Glutamatergic neuron (in vitro differentiated cells): ENCODE data around the gene PIP5K1C. TPM values are rescaled to one million over a fixed set of nuclear protein-coding genes. Genes with fewer than 3 reads are reported as not detected.
A peak's percentile ranks its signal among the peaks of the same experiment; 100 is the strongest.

Experiments
- DNase-seq: peaks from one replicate; pipeline ENCODE4 v3.0.0; 2022
- H3K27ac Mint-ChIP-seq: one replicate; pipeline ENCODE4 v1.8.0; 2020; ENCODE audit warnings: mild to moderate bottlenecking, mixed read lengths, inconsistent platforms; ENCODE audit not compliant: unreplicated experiment
- H3K27me3 Mint-ChIP-seq: one replicate; pipeline ENCODE4 v1.8.0; 2020; ENCODE audit warnings: mild to moderate bottlenecking, moderate library complexity, mixed read lengths, inconsistent platforms; ENCODE audit not compliant: unreplicated experiment
- H3K36me3 Mint-ChIP-seq: one replicate; pipeline ENCODE4 v1.8.0; 2020; ENCODE audit warnings: mild to moderate bottlenecking, mixed read lengths, inconsistent platforms; ENCODE audit not compliant: unreplicated experiment
- H3K4me1 Mint-ChIP-seq: one replicate; pipeline ENCODE4 v1.8.0; 2020; ENCODE audit warnings: mild to moderate bottlenecking, low read depth, mixed read lengths, inconsistent platforms; ENCODE audit not compliant: unreplicated experiment
- H3K4me3 Mint-ChIP-seq: one replicate; pipeline ENCODE4 v1.8.0; 2020; ENCODE audit warnings: mild to moderate bottlenecking, mixed read lengths, inconsistent platforms; ENCODE audit not compliant: unreplicated experiment
- H3K9me3 Mint-ChIP-seq: one replicate; pipeline ENCODE4 v1.8.0; 2020; ENCODE audit warnings: mild to moderate bottlenecking, moderate library complexity, mixed read lengths, inconsistent platforms; ENCODE audit not compliant: unreplicated experiment
- CTCF ChIP-seq: fragments of 200-600 bp; sonication (generic); IDR thresholded peaks from one replicate; pipeline ENCODE4 v1.5.0; 2021; ENCODE audit not compliant: partially characterized antibody, unreplicated experiment
- total RNA-seq: library from RNA; stranded (reverse); fragmentation: NEBNext Ultra II Directional; extraction: Animal tissue kit (Norgen Biotek cat#: 25700); gene quantifications from one replicate; pipeline ENCODE4 v1.2.1, GENCODE V29; 2021; ENCODE audit not compliant: unreplicated experiment

PIP5K1C gene
- total RNA-seq, 1 donor from 2014 or later: 169 TPM

GRCh38 chr19:3694361-3695123 lies 5.7 kb downstream of the PIP5K1C start:
- Mint-ChIP-seq H3K36me3 (peaks cover 5% of the 10 kb centered on the region), H3K4me3 (no peak overlapping the region), H3K4me1 (peaks cover 11% of the 10 kb centered on the region), H3K27ac (peak overlapping the region; percentile 66), H3K9me3 (peaks cover 13% of the 10 kb centered on the region), H3K27me3 (peaks cover 11% of the 10 kb centered on the region)
- DNase-seq: no peak
- TF ChIP-seq CTCF: no peak

GRCh38 chr19:3693025-3693925 lies 7.0 kb downstream of the PIP5K1C start:
- Mint-ChIP-seq H3K4me3 (no peak overlapping the region), H3K27me3 (peaks cover 11% of the 10 kb centered on the region), H3K36me3 (peaks cover 5% of the 10 kb centered on the region), H3K9me3 (peaks cover 14% of the 10 kb centered on the region), H3K27ac (no peak overlapping the region), H3K4me1 (peaks cover 11% of the 10 kb centered on the region)
- no peak for TF ChIP-seq CTCF
- DNase-seq: no peak

- peaks cover 13% of the 10 kb centered on the region for H3K9me3 Mint-ChIP-seq
- no peak overlapping the region for H3K27ac Mint-ChIP-seq
- peaks cover 12% of the 10 kb centered on the region for H3K27me3 Mint-ChIP-seq
- H3K4me1 Mint-ChIP-seq: peaks cover 10% of the 10 kb centered on the region
- H3K4me3 Mint-ChIP-seq: no peak overlapping the region
- TF ChIP-seq CTCF: peak; percentile 71
- H3K36me3 Mint-ChIP-seq: peaks cover 5% of the 10 kb centered on the region
- peak; percentile 74 for DNase-seq
Observed at GRCh38 chr19:3692141-3693024, 7.9 kb downstream of the PIP5K1C start.

- Mint-ChIP-seq H3K27ac (peak overlapping the region; percentile 68), H3K27me3 (peaks cover 18% of the 10 kb centered on the region), H3K4me1 (peaks cover 16% of the 10 kb centered on the region), H3K36me3 (peaks cover 5% of the 10 kb centered on the region), H3K9me3 (peaks cover 13% of the 10 kb centered on the region), H3K4me3 (peak overlapping the region; percentile 14)
- DNase-seq: no peak
- no peak for TF ChIP-seq CTCF
Observed at GRCh38 chr19:3691726-3692125, 8.5 kb downstream of the PIP5K1C start.
